ENCODE measurements around the gene TMEM14C.
A peak's percentile ranks its signal among the peaks of the same experiment; 100 is the strongest.

The TMEM14C gene

DNA sequence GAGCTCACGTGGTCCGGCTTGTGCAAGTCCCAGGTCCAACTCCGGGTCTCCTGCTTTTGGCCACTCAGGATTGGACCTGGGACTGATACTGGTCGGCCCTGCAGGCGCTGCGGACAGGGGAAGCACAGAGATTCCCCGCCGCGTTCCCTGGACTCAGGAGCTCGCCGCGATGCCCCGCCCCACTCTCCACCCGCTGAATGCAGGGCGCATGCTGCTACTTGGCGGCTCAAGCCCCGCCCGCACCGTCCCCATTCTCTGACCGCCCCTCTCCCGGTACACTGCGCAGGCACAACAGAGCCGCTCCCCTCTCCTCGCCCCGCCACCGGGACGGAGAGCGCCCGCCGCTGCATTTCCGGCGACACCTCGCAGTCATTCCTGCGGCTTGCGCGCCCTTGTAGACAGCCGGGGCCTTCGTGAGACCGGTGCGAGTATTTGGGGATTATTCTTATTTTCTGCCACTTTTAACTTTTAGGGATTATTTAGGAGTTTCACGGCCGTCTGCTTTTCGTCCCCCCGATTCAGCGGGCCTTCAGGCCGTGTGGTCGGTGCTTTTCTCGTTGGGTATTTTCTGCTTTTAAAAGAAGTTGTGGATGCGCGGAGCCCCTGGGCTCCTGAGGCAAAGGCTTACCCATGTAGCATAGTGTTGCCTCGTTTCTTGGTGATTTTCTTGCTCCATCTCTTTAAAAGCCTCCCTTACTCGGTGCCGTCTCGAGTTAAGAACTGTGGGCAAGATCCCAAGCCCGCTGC lies at the start of gene TMEM14C:
Gene TMEM14C (plus strand): TSS at position 251 of the 747 bp plus-strand sequence. CDS start 1,544 bp downstream, outside the sequence.
- peak; percentile 68 to 70 for DNase-seq

DNA sequence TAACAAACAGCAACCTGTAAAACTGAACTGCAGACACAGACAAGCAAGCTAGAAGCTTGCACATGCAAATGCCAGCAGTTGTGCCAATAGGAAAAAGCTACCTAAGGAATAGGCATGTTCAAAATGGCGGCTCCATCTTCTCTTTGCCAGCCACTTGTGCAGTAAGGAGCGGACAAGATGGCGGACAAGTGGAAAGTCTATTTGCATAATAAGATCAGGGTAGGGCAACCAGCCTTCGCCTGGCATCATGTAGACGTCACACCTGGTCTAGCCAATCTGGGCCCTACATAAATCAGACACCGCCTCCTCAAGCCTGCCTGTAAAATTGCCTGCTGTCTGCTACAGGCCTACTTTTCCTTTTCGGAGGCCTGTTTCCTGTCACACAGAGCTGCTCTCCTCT lies 46.5 kb upstream of the TMEM14C start:
- DNase-seq: no peak

- no peak for DNase-seq
These were observed 44.4 kb upstream of the TMEM14C start for GRCh38 chr6:10678456-10678855.

- no peak for DNase-seq
These were observed 41.1 kb upstream of the TMEM14C start for GRCh38 chr6:10681795-10682194.

DNA sequence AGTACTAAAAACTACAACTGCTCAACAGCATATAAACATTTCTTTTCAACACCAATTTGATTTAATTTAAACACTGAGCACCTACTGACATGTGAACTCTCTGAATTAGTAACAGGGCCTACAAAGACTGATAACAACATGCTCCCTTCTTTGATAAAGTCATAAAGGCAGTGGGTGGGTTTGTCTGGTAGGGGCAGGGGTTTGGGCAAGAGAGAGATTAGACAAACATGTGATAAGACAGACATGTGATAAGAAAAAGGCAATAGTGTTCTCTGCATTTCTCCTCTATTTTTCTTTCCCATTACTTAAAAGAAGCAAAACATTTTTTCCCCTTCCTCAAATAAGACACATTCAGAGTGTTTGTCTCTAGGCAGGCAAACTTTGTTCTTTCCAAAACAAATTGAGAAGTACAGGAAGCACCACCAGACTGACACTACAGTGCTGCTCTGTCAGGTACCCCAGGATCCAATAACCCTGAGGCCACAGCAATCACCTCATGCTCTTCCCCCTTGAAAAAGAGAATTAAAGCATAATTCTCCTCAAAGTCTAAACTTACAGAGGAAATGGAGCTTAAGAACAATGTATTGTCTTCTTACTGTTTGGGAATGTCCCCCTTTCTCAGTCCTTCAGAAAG lies 40.4 kb upstream of the TMEM14C start:
- no peak for DNase-seq

DNA sequence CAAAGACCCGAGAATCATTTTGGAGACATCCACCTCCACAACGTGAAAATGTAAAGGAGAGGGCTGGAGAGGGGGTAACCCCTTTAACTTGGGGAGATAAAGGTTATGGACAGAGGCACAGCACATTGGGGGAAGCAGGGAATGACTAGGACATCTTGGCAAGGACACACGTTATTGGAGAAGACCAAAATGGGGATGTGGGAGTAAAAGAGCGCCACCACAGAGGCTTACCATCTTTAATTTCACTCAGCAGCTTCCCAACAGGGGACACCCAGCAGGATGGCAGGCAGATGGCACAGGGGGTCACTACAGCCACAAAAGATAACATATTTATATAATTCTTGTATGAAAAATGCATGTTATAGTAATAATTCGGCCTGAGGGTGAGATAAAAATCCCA lies 38.3 kb upstream of the TMEM14C start:
- no peak for DNase-seq

DNA sequence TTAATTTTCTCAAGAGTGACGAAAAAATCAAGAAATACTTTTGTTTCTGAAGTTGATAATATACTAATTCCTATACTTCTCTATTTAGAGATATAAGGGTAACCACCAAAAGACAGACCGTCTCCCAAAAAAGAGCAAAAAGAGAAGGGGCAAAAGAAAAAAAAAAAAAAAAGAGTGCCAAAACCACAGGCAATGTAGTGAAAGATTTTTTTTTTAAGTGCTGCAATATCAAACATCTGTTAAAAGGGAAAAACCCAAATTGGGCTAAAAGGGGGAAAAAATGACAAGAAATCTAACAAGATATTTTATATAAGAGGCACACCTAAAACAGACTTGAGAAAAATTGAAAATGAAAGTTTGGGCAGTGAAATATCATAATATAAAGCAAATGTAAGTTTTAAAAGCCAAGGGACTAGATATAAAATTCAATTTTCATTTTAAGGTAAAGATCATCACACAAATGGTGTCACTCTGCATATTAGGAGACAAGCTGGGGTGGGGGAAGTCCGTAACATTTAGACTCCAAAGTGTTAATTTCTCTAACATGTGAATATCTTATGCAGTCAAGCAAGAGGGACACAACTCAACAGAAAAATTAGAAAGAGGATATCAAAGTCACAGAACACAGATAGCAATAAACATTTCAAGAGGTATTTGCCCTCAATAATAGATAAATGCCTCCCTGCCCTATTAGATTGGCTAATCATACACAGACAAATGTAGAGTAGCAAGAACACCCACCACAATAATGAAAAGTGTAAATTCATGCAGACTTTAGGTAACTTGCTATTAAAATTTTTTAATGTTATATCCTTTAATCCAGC lies 37.6 kb upstream of the TMEM14C start:
- DNase-seq: no peak

DNA sequence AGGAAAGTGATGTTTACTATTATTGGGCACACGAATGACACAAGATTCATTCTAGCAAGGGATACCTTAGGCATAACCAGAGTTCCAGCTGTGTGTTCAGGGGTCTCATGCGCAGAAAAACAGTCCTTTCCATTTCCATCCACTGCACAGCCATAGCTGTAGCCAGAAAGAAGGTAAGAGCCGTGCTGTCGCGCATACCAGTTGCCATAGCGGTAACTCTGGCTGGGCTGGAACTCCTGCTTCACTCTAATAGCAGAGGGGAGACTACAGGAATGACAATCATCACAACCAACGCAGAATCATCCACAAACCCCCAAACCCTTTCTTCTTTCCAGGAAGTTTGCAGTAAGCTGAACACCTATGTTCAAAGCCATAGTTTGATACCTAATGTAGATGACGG lies 36.0 kb upstream of the TMEM14C start:
- DNase-seq: no peak

GRCh38 chr6:10687582-10687981 lies 35.3 kb upstream of the TMEM14C start:
- DNase-seq: no peak

- no peak for DNase-seq
These were observed 32.0 kb upstream of the TMEM14C start for GRCh38 chr6:10690651-10691445.

- DNase-seq: no peak
These were observed 29.8 kb upstream of the TMEM14C start for GRCh38 chr6:10692965-10693538.

DNA sequence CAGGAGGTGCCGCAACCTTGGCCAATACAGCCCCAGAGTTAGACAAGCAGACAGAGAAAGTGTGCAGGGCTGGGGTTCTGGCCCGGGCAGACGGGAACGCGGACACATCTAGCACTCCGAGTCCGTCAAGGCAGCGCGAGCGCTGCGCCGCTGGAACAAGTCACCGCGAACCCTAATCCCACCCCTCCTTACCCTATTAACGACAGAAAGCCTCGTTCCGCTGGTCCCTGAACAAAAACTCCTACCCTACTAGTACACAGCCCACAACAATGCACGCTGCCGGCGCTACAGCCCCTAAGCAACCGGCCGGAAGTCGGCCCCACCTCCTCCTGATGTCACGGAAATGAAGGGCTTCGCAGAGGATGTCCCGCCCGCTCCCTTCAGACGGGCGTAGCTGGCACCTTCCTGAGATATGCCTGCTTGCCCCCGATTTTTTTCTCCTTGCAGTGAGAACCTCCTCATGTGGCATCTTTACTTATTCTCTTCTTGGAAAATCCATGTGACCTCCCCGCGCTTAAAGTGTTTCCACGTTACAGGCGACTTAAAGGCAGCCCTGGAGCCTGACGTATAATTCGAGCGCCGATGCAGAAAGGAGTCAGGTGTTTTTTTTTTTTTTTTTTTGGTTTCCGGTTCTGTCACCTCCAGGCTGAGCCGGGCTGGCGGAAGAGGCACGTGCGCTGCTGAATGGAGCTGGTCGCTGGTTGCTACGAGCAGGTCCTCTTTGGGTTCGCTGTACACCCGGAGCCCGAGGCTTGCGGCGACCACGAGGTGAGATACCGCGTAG lies 28.4 kb upstream of the TMEM14C start, which contains the start of the genes C6orf52 and PAK1IP1:
Gene C6orf52 (minus strand): TSS at position 315 of the 784 bp plus-strand sequence. CDS start 7,066 bp downstream, outside the sequence.
Gene PAK1IP1 (plus strand): TSS at position 671 of the 784 bp plus-strand sequence. CDS start 14 bp downstream, at position 685.
- DNase-seq: peak; percentile 91 to 92

DNA sequence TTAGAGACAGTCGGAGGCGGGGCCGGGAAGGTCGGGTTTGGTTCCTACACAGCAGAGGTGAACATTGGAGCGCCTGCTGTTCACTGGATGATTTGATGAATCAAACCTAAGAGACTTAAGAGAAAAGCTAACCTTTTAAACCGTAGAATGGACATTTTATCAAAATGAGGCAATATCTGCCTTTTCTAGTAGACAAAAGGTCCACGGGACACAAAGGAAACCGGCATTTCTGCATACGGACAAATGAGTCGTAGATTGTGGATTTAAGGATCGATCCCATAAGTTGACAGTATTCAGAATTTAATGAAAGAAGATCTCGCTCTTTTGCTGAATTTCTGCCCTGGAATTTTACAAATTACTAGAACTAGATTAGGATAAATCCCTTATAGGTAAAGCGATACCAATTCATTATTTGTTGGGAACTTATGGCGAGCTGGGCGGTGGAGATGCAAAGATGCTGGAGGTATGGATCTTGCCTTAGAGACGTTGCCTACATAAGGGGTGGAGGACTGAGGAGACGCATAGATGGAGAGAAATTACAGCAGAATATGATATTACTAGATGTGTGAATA lies 27.7 kb upstream of the TMEM14C start:
- no peak for DNase-seq

GRCh38 chr6:10696655-10697054 lies 26.2 kb upstream of the TMEM14C start:
- no peak for DNase-seq

GRCh38 chr6:10713962-10714361 lies 8.9 kb upstream of the TMEM14C start:
- DNase-seq: no peak

GRCh38 chr6:10719296-10719963 lies 3.4 kb upstream of the TMEM14C start:
- peak in 1 of 2 experiments; percentile 11 for DNase-seq

GRCh38 chr6:10719964-10720264 lies 3.0 kb upstream of the TMEM14C start:
- DNase-seq: no peak

DNA sequence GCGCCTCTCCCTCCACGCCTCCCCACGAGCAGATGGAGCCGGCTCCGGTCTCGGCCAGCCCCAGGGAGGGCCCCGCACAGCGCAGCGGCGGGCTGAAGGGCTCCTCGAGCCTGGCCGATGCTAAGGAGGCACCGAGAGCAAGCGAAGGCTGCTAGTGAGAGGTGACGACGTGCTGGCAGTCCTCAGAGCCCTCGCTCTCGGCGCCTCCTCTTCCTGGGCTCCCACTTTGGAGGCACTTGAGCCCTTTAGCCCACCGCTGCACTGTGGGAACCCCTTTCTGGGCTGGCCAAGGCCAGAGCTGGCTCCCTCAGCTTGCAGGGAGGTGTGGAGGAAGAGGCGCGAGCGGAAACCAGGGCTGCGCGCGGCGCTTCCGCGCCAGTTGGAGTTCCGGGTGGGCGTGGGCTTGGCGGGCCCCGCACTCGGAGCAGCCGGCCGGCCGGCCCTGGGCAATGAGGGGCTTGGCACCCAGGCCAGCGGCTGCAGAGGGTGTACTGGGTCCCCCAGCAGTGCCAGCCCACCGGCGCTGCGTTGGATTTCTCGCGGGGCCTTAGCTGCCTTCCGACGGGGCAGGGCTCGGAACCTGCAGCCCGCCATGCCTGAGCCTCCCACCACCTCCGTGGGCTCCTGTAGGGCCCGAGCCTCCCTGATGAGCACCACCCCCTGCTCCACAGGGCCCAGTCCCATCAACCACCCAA lies 2.5 kb upstream of the TMEM14C start:
- peak; percentile 26 to 29 for DNase-seq

DNA sequence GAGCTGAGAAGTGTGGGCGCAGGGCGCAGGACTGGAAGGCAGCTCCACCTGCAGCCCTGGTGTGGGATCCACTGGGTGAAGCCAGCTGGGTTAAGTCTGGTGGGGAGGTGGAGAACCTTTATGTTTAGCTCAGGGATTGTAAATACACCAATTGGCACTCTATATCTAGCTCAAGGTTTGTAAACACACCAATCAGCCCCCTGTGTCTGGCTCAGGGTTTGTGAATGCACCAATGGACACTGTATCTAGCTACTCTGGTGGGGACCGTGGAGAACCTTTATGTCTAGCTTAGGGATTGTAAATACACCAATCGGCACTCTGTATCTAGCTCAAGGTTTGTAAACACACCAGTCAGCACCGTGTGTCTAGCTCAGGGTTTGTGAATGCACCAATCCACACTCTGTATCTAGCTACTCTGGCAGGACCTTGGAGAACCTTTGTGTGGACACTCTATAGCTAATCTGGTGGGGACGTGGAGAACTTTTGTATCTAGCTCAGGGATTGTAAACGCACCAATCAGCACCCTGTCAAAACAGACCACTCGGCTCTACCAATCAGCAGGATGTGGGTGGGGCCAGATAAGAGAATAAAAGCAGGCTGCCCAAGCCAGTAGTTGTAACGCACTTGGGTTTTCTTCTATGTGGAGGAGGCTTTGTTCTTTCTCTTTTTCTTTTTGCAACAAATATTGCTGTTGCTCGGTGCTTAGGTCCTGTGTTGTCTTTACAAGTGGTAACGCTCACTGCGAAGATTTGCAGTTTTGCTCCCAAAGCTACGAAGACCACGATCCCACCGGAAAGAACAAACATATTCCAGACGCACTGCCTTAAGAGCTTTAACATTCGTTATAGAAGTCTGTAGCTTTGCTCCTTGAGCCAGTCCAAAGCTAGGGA lies 1.7 kb upstream of the TMEM14C start:
- DNase-seq: peak; percentile 7 to 14
